ENCODE measurements around the gene TELO2.

The TELO2 gene

DNA sequence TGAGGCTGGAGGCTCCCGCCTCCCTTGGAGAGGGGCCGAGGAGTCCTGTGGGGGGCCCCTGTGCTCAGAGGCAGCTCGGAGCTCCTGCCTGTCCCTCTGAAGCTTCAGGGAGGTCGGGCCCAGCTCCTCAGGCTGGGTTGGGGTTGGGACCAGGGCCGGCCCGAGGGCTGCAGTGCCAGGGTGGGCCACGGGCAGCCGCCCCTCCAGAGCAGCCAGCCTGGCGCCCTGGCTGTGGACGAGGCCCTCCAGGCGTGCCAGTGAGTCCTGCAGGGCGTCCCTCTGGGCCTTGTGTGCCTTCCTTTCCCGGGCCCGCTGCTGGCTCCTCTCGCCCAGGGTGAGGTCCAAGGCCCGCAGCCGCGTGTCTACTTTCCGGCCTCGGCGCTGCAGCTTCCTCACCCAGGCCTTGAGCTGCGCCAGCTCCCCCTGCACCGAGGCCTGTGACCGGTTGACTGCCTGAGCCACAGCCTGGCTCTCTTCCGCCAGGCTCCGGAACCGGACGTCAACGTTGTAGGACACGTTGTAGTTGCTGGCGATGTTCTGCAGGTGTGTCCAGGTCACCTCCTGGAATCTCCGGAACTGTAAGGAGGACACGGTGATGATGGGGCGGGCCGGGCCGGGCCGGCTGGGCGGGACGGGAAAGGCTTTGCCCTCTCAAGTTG lies 5.6 kb upstream of the TELO2 start:
- ATAC-seq = no peak
- TF ChIP-seq GLIS3 (CRISPR knock-in tag; IDR thresholded peaks at IDR 0.05) = no peak
- TF ChIP-seq RARB (CRISPR knock-in tag; IDR thresholded peaks at IDR 0.05) = no peak
- no peak for TF ChIP-seq CSDC2 (CRISPR knock-in tag; IDR thresholded peaks at IDR 0.05)
- no peak for TF ChIP-seq TCF4 (CRISPR knock-in tag; IDR thresholded peaks at IDR 0.05; ENCODE audit: borderline replicate concordance)
- no peak for TF ChIP-seq ZFP3 (CRISPR knock-in tag; IDR thresholded peaks at IDR 0.05)
- TF ChIP-seq ESRRG (CRISPR knock-in tag; IDR thresholded peaks at IDR 0.05) = no peak
- no peak for TF ChIP-seq ZFP30 (CRISPR knock-in tag; IDR thresholded peaks at IDR 0.05)
- TF ChIP-seq SNAI2 (CRISPR knock-in tag; IDR thresholded peaks at IDR 0.05) = no peak
- TF ChIP-seq, protein P1, sequence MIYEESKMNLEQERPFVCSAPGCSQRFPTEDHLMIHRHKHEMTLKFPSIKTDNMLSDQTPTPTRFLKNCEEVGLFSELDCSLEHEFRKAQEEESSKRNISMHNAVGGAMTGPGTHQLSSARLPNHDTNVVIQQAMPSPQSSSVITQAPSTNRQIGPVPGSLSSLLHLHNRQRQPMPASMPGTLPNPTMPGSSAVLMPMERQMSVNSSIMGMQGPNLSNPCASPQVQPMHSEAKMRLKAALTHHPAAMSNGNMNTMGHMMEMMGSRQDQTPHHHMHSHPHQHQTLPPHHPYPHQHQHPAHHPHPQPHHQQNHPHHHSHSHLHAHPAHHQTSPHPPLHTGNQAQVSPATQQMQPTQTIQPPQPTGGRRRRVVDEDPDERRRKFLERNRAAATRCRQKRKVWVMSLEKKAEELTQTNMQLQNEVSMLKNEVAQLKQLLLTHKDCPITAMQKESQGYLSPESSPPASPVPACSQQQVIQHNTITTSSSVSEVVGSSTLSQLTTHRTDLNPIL (CRISPR knock-in tag; IDR thresholded peaks at IDR 0.05; ENCODE audit: low read depth) = no peak
- TF ChIP-seq, protein P2, sequence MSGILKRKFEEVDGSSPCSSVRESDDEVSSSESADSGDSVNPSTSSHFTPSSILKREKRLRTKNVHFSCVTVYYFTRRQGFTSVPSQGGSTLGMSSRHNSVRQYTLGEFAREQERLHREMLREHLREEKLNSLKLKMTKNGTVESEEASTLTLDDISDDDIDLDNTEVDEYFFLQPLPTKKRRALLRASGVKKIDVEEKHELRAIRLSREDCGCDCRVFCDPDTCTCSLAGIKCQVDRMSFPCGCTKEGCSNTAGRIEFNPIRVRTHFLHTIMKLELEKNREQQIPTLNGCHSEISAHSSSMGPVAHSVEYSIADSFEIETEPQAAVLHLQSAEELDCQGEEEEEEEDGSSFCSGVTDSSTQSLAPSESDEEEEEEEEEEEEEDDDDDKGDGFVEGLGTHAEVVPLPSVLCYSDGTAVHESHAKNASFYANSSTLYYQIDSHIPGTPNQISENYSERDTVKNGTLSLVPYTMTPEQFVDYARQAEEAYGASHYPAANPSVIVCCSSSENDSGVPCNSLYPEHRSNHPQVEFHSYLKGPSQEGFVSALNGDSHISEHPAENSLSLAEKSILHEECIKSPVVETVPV (CRISPR knock-in tag; IDR thresholded peaks at IDR 0.05) = no peak
- TF ChIP-seq, protein P3, sequence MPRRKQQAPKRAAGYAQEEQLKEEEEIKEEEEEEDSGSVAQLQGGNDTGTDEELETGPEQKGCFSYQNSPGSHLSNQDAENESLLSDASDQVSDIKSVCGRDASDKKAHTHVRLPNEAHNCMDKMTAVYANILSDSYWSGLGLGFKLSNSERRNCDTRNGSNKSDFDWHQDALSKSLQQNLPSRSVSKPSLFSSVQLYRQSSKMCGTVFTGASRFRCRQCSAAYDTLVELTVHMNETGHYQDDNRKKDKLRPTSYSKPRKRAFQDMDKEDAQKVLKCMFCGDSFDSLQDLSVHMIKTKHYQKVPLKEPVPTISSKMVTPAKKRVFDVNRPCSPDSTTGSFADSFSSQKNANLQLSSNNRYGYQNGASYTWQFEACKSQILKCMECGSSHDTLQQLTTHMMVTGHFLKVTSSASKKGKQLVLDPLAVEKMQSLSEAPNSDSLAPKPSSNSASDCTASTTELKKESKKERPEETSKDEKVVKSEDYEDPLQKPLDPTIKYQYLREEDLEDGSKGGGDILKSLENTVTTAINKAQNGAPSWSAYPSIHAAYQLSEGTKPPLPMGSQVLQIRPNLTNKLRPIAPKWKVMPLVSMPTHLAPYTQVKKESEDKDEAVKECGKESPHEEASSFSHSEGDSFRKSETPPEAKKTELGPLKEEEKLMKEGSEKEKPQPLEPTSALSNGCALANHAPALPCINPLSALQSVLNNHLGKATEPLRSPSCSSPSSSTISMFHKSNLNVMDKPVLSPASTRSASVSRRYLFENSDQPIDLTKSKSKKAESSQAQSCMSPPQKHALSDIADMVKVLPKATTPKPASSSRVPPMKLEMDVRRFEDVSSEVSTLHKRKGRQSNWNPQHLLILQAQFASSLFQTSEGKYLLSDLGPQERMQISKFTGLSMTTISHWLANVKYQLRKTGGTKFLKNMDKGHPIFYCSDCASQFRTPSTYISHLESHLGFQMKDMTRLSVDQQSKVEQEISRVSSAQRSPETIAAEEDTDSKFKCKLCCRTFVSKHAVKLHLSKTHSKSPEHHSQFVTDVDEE (CRISPR knock-in tag; IDR thresholded peaks at IDR 0.05) = no peak
- TF ChIP-seq ZNF565 (CRISPR knock-in tag; conservative IDR thresholded peaks at IDR 0.05; ENCODE audit: low read depth) = no peak
- no peak for TF ChIP-seq OSR1 (CRISPR knock-in tag; IDR thresholded peaks at IDR 0.05)
- TF ChIP-seq ISL1 (CRISPR knock-in tag; IDR thresholded peaks at IDR 0.05) = no peak
- no peak for TF ChIP-seq BACH2 (CRISPR knock-in tag; IDR thresholded peaks at IDR 0.05; ENCODE audit: borderline replicate concordance)

DNA sequence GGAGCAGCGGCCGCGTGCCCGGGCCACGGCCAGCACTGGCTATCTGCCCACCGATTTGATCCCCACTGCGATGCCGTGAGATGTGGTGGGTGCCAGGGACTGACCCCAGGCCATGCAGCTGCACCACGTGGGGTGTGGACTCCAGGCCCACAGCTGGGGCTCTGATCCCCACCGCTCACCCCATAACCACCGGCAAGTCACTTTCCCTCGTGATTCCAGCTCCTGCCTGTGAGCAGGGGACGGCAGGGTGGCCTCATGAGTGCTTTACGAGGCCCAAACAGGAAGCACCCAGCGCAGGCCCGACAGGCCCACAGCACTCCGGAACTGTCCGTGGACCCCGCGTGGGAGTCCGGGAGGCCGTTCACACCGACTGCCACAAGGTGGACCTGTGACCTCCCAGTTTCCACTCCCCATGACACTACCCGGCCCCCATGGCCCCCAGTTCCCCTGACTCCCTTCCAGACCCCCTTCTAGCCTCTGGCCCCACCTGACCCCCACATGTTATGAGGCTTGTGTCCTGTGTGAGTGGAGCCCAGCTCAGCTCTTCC lies 5.0 kb upstream of the TELO2 start:
- no peak for ATAC-seq
- no peak for TF ChIP-seq BACH2 (CRISPR knock-in tag; IDR thresholded peaks at IDR 0.05; ENCODE audit: borderline replicate concordance)
- TF ChIP-seq OSR1 (CRISPR knock-in tag; IDR thresholded peaks at IDR 0.05) = no peak
- TF ChIP-seq ISL1 (CRISPR knock-in tag; IDR thresholded peaks at IDR 0.05) = no peak
- TF ChIP-seq, protein P4, sequence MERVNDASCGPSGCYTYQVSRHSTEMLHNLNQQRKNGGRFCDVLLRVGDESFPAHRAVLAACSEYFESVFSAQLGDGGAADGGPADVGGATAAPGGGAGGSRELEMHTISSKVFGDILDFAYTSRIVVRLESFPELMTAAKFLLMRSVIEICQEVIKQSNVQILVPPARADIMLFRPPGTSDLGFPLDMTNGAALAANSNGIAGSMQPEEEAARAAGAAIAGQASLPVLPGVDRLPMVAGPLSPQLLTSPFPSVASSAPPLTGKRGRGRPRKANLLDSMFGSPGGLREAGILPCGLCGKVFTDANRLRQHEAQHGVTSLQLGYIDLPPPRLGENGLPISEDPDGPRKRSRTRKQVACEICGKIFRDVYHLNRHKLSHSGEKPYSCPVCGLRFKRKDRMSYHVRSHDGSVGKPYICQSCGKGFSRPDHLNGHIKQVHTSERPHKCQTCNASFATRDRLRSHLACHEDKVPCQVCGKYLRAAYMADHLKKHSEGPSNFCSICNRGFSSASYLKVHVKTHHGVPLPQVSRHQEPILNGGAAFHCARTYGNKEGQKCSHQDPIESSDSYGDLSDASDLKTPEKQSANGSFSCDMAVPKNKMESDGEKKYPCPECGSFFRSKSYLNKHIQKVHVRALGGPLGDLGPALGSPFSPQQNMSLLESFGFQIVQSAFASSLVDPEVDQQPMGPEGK (CRISPR knock-in tag; IDR thresholded peaks at IDR 0.05; ENCODE audit: borderline replicate concordance) = no peak
- TF ChIP-seq ZNF8 (CRISPR knock-in tag; IDR thresholded peaks at IDR 0.05) = no peak
- no peak for TF ChIP-seq CSDC2 (CRISPR knock-in tag; IDR thresholded peaks at IDR 0.05)
- no peak for TF ChIP-seq PPARA (CRISPR knock-in tag; IDR thresholded peaks at IDR 0.05; ENCODE audit: borderline replicate concordance)
- no peak for TF ChIP-seq ARNTL (CRISPR knock-in tag; IDR thresholded peaks at IDR 0.05; ENCODE audit: borderline replicate concordance, low read depth)
- no peak for TF ChIP-seq ESRRG (CRISPR knock-in tag; IDR thresholded peaks at IDR 0.05)
- TF ChIP-seq ZNF565 (CRISPR knock-in tag; conservative IDR thresholded peaks at IDR 0.05; ENCODE audit: low read depth) = no peak

DNA sequence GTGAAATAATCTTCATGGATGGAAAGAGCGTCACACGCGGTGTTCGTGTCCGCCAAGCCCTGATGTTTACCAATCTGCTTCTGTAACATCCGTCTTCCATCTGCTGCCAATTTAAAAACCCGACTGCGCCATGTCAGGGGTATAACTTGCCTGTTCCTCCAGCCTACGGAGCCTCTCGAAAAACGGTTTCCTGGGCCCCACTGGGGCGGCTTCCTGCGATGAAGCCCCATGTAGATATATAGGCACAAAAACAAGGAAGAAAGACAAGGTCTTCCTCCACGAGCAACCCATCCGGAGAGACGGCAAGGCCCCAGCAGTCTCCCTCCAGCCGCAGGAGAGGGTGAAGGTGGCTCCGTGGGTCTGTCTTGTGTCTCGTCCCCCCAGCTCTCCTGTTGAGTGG lies 4.5 kb upstream of the TELO2 start, which contains the start of gene PTX4:
TSS of gene PTX4 (minus strand) at position 326 of the 400 bp plus-strand sequence. CDS start at position 291, 35 bp downstream.
- no peak for ATAC-seq
- TF ChIP-seq, protein P1 (CRISPR knock-in tag; IDR thresholded peaks at IDR 0.05; ENCODE audit: low read depth) = no peak
- no peak for TF ChIP-seq GLIS3 (CRISPR knock-in tag; IDR thresholded peaks at IDR 0.05)
- TF ChIP-seq ZNF8 (CRISPR knock-in tag; IDR thresholded peaks at IDR 0.05) = no peak
- no peak for TF ChIP-seq TCF4 (CRISPR knock-in tag; IDR thresholded peaks at IDR 0.05; ENCODE audit: borderline replicate concordance)
- no peak for TF ChIP-seq SNAI2 (CRISPR knock-in tag; IDR thresholded peaks at IDR 0.05)
- TF ChIP-seq, protein P3 (CRISPR knock-in tag; IDR thresholded peaks at IDR 0.05) = no peak
- no peak for TF ChIP-seq ZNF565 (CRISPR knock-in tag; conservative IDR thresholded peaks at IDR 0.05; ENCODE audit: low read depth)
- TF ChIP-seq, protein P5, sequence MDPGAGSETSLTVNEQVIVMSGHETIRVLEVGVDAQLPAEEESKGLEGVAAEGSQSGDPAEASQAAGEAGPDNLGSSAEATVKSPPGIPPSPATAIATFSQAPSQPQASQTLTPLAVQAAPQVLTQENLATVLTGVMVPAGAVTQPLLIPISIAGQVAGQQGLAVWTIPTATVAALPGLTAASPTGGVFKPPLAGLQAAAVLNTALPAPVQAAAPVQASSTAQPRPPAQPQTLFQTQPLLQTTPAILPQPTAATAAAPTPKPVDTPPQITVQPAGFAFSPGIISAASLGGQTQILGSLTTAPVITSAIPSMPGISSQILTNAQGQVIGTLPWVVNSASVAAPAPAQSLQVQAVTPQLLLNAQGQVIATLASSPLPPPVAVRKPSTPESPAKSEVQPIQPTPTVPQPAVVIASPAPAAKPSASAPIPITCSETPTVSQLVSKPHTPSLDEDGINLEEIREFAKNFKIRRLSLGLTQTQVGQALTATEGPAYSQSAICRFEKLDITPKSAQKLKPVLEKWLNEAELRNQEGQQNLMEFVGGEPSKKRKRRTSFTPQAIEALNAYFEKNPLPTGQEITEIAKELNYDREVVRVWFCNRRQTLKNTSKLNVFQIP (CRISPR knock-in tag; IDR thresholded peaks at IDR 0.05; ENCODE audit: borderline replicate concordance, low read depth) = no peak
- TF ChIP-seq ISL1 (CRISPR knock-in tag; IDR thresholded peaks at IDR 0.05) = no peak
- TF ChIP-seq ZFP3 (CRISPR knock-in tag; IDR thresholded peaks at IDR 0.05) = no peak
- TF ChIP-seq OSR1 (CRISPR knock-in tag; IDR thresholded peaks at IDR 0.05) = no peak
- no peak for TF ChIP-seq ARNTL (CRISPR knock-in tag; IDR thresholded peaks at IDR 0.05; ENCODE audit: borderline replicate concordance, low read depth)
- no peak for TF ChIP-seq PPARA (CRISPR knock-in tag; IDR thresholded peaks at IDR 0.05; ENCODE audit: borderline replicate concordance)
- TF ChIP-seq RARB (CRISPR knock-in tag; IDR thresholded peaks at IDR 0.05) = no peak
- TF ChIP-seq ZNF70 (CRISPR knock-in tag; IDR thresholded peaks at IDR 0.05) = no peak
- TF ChIP-seq ZC3H10 (CRISPR knock-in tag; IDR thresholded peaks at IDR 0.05) = no peak
